GM23338 (cell line): ENCODE measurements around the gene GNG7. TPM values are rescaled to one million over a fixed set of nuclear protein-coding genes. Genes with fewer than 3 reads are reported as not detected.

Experiments
- ATAC-seq: fragments of 200-7000 bp; cut with Tn5 transposase; 3 replicates; pipeline ENCODE4 v1.9.1; 2020
- DNase-seq: peaks from one replicate; pipeline ENCODE4 v3.0.0-alpha.2; 2015; ENCODE audit warnings: low spot score
- H2AFZ ChIP-seq: fragments of 200-600 bp; sonication (generic); 2 replicates; pipeline ENCODE4 v1.8.0; 2016; ENCODE audit warnings: antibody characterized with exemption, mild to moderate bottlenecking, moderate library complexity
- H3F3A ChIP-seq: fragments of 200-600 bp; sonication (generic); replicated peaks from 2 replicates; pipeline ENCODE4 v1.8.0; 2017; ENCODE audit warnings: antibody characterized with exemption, mixed run types, low read depth
- H3K27ac ChIP-seq: fragments of 200-600 bp; sonication (generic); 2 replicates; pipeline ENCODE4 v1.6.1; 2016; ENCODE audit warnings: low read depth
- H3K27me3 ChIP-seq: fragments of 200-600 bp; sonication (generic); 2 replicates; pipeline ENCODE4 v1.8.0; 2016; ENCODE audit warnings: mild to moderate bottlenecking, mixed run types, moderate library complexity; ENCODE audit not compliant: insufficient read depth
- H3K36me3 ChIP-seq: fragments of 200-600 bp; sonication (generic); 2 replicates; pipeline ENCODE4 v1.8.0; 2016; ENCODE audit warnings: mild to moderate bottlenecking; ENCODE audit not compliant: insufficient read depth
- H3K4me1 ChIP-seq: fragments of 200-600 bp; sonication (generic); 2 replicates; pipeline ENCODE4 v1.8.0; 2016; ENCODE audit warnings: mild to moderate bottlenecking, moderate library complexity; ENCODE audit not compliant: insufficient read depth
- H3K4me2 ChIP-seq: fragments of 200-600 bp; sonication (generic); 2 replicates; pipeline ENCODE4 v1.7.1; 2017; ENCODE audit warnings: mixed run types
- H3K4me3 ChIP-seq: fragments of 200-600 bp; sonication (generic); 2 replicates; pipeline ENCODE4 v1.6.1; 2016; ENCODE audit warnings: mixed run types
- H3K79me2 ChIP-seq: fragments of 200-600 bp; sonication (generic); replicated peaks from 2 replicates; pipeline ENCODE4 v1.8.0; 2017; ENCODE audit warnings: mild to moderate bottlenecking; ENCODE audit not compliant: insufficient read depth
- H3K9me2 ChIP-seq: fragments of 200-600 bp; sonication (generic); 2 replicates; pipeline ENCODE4 v1.8.0; 2017; ENCODE audit not compliant: insufficient read depth
- H4K20me1 ChIP-seq: fragments of 200-600 bp; sonication (generic); replicated peaks from 2 replicates; pipeline ENCODE4 v1.8.0; 2017; ENCODE audit warnings: mild to moderate bottlenecking; ENCODE audit not compliant: insufficient read depth
- H3K27ac Mint-ChIP-seq: 2 replicates; pipeline ENCODE4 v1.8.0; 2020; ENCODE audit warnings: inconsistent platforms, mild to moderate bottlenecking, moderate library complexity, mixed read lengths
- H3K27me3 Mint-ChIP-seq: 3 replicates; pipeline ENCODE4 v1.8.0; 2022; ENCODE audit warnings: low read depth, mild to moderate bottlenecking, moderate library complexity, mixed read lengths, inconsistent platforms; ENCODE audit not compliant: insufficient read depth, poor library complexity
- H3K36me3 Mint-ChIP-seq: 3 replicates; pipeline ENCODE4 v1.8.0; 2021; ENCODE audit warnings: low read depth, mild to moderate bottlenecking, inconsistent platforms, moderate library complexity, mixed read lengths
- H3K4me1 Mint-ChIP-seq: 3 replicates; pipeline ENCODE4 v1.8.0; 2020; ENCODE audit warnings: mild to moderate bottlenecking, inconsistent platforms, mixed read lengths
- H3K4me3 Mint-ChIP-seq: 3 replicates; pipeline ENCODE4 v1.8.0; 2021; ENCODE audit warnings: moderate library complexity, mild to moderate bottlenecking, inconsistent platforms, mixed read lengths
- H3K9me3 Mint-ChIP-seq: 3 replicates; pipeline ENCODE4 v1.8.0; 2020; ENCODE audit warnings: moderate library complexity, mild to moderate bottlenecking, inconsistent platforms, mixed read lengths
- EZH2 ChIP-seq: fragments of 200-600 bp; sonication (generic); IDR thresholded peaks from one replicate; pipeline ENCODE4 v1.8.0; 2017; ENCODE audit warnings: antibody characterized with exemption, mild to moderate bottlenecking, low read depth; ENCODE audit not compliant: unreplicated experiment
- JUNB ChIP-seq: IDR thresholded peaks from one replicate; pipeline ENCODE4 v1.6.1; 2016; ENCODE audit warnings: antibody characterized with exemption; ENCODE audit not compliant: unreplicated experiment
- NANOG ChIP-seq: IDR thresholded peaks from 2 replicates; pipeline ENCODE4 v1.6.1; 2016; ENCODE audit warnings: antibody characterized with exemption, borderline replicate concordance
- POLR2AphosphoS5 ChIP-seq: IDR thresholded peaks from 2 replicates; pipeline ENCODE4 v1.6.1; 2016; ENCODE audit warnings: antibody characterized with exemption, low read depth
- ZNF114 ChIP-seq: fragments of 250-450 bp; sonication (Bioruptor Pico); IDR thresholded peaks from 2 replicates; pipeline ENCODE4 v1.5.0; 2020; ENCODE audit warnings: mild to moderate bottlenecking, moderate library complexity
- ZNF331 ChIP-seq: fragments of 250-450 bp; sonication (Bioruptor Pico); IDR thresholded peaks from 2 replicates; pipeline ENCODE4 v1.5.0; 2020; ENCODE audit warnings: low read depth, mild to moderate bottlenecking, moderate library complexity
- polyA plus RNA-seq: library from polyadenylated mRNA; unstranded; fragments of >200 nt; fragmentation: Nextera tagmentation; extraction: Ambion mirVana; gene quantifications from 2 replicates; pipeline ENCODE4 v1.2.1, GENCODE V29; 2016
- total RNA-seq: library from RNA; depleted of rRNA; stranded (reverse); fragments of >200 nt; shearing (Covaris generic); gene quantifications from 2 replicates; pipeline ENCODE4 v1.2.3, GENCODE V29; 2014
- TF ChIP-seq, protein P1 (sequence below), 2 experiments: fragments of 200-600 bp in 1 of 2; sonication (generic) in 1 of 2; conservative IDR thresholded peaks; 2 replicates each; pipeline versions ENCODE4 v1.5.1 to v1.6.1; 2016 to 2017; ENCODE audit warnings: antibody characterized with exemption in 2 of 2, low read depth in 2 of 2, mild to moderate bottlenecking in 2 of 2, moderate library complexity in 1 of 2
- TF ChIP-seq, protein P2 (sequence below): IDR thresholded peaks from 2 replicates; pipeline ENCODE4 v1.6.1; 2016; ENCODE audit warnings: antibody characterized with exemption
- TF ChIP-seq, protein P3 (sequence below): IDR thresholded peaks from one replicate; pipeline ENCODE4 v1.6.1; 2018; ENCODE audit warnings: antibody characterized with exemption; ENCODE audit not compliant: unreplicated experiment

GNG7 gene
- total and polyA plus RNA-seq, 2 experiments from 2014 or later: 5.1 to 5.4 TPM

DNA sequence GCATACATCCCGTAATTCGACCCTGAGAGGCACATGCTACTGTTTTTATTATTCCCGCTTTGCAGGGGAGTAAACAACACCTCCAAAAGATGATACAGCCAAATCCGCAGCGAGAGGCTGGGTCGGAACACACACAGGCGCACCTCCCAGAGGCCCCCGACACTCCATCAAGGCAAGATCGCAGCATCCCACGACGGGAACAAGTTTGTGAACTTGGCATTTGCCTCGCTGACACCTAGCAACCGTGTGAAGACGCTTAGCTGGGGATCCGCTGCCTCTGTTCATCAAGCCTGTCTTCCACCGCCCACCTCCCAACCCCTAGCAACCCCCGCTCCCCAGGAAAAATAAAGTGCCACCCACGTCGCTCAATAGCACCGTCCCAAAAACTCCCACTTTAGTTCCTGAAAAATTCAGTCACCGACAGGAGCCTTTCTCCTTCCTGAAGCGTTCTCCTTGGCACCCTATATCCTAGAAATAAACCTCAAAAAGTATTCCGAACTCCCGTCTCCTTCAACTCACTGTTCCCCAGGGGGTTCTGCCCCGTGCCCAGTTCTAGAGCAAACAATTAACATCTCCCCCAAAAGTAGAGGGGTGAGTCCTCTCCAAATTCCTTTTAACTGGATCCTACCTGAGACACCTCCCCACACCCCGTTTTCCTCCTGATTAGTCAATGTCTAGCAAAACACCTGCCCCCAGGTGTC, 1.7 kb downstream of the GNG7 start:
- Histone ChIP-seq H4K20me1 (peaks cover 3% of the 10 kb centered on the region; the same call in 1 of the 2 replicates), H3K9me2 (peaks cover 6% of the 10 kb centered on the region; the same call in 1 of the 2 replicates), H3F3A (no peaks in the 10 kb centered on the region), H3K27ac (no peak overlapping the region), H3K4me3 (peak overlapping the region; percentile 77), H3K27me3 (peaks cover 27% of the 10 kb centered on the region), H3K79me2 (no peaks in the 10 kb centered on the region), H3K4me2 (peak overlapping the region; percentile 97), H2AFZ (no peak overlapping the region), H3K36me3 (no peaks in the 10 kb centered on the region), H3K4me1 (peaks cover 11% of the 10 kb centered on the region)
- no peaks in the 10 kb centered on the region for H3K9me3 Mint-ChIP-seq
- ATAC-seq: peak; percentile 6; the same call in 2 of the 3 replicates
- peak; percentile 53 for DNase-seq
- peak overlapping the region; percentile 88 for H3K4me3 Mint-ChIP-seq
- TF ChIP-seq NANOG (no peak), ZNF114 (no peak), EZH2 (peak; percentile 12), POLR2AphosphoS5 (no peak), ZNF331 (CRISPR knock-in tag) (no peak), JUNB (no peak)
- TF ChIP-seq, protein P1, sequence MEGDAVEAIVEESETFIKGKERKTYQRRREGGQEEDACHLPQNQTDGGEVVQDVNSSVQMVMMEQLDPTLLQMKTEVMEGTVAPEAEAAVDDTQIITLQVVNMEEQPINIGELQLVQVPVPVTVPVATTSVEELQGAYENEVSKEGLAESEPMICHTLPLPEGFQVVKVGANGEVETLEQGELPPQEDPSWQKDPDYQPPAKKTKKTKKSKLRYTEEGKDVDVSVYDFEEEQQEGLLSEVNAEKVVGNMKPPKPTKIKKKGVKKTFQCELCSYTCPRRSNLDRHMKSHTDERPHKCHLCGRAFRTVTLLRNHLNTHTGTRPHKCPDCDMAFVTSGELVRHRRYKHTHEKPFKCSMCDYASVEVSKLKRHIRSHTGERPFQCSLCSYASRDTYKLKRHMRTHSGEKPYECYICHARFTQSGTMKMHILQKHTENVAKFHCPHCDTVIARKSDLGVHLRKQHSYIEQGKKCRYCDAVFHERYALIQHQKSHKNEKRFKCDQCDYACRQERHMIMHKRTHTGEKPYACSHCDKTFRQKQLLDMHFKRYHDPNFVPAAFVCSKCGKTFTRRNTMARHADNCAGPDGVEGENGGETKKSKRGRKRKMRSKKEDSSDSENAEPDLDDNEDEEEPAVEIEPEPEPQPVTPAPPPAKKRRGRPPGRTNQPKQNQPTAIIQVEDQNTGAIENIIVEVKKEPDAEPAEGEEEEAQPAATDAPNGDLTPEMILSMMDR (conservative IDR thresholded peaks at IDR 0.05; ENCODE audit: low read depth in 2 of 2): no peak
- TF ChIP-seq, protein P2, sequence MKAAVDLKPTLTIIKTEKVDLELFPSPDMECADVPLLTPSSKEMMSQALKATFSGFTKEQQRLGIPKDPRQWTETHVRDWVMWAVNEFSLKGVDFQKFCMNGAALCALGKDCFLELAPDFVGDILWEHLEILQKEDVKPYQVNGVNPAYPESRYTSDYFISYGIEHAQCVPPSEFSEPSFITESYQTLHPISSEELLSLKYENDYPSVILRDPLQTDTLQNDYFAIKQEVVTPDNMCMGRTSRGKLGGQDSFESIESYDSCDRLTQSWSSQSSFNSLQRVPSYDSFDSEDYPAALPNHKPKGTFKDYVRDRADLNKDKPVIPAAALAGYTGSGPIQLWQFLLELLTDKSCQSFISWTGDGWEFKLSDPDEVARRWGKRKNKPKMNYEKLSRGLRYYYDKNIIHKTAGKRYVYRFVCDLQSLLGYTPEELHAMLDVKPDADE: no peak
- TF ChIP-seq, protein P3, sequence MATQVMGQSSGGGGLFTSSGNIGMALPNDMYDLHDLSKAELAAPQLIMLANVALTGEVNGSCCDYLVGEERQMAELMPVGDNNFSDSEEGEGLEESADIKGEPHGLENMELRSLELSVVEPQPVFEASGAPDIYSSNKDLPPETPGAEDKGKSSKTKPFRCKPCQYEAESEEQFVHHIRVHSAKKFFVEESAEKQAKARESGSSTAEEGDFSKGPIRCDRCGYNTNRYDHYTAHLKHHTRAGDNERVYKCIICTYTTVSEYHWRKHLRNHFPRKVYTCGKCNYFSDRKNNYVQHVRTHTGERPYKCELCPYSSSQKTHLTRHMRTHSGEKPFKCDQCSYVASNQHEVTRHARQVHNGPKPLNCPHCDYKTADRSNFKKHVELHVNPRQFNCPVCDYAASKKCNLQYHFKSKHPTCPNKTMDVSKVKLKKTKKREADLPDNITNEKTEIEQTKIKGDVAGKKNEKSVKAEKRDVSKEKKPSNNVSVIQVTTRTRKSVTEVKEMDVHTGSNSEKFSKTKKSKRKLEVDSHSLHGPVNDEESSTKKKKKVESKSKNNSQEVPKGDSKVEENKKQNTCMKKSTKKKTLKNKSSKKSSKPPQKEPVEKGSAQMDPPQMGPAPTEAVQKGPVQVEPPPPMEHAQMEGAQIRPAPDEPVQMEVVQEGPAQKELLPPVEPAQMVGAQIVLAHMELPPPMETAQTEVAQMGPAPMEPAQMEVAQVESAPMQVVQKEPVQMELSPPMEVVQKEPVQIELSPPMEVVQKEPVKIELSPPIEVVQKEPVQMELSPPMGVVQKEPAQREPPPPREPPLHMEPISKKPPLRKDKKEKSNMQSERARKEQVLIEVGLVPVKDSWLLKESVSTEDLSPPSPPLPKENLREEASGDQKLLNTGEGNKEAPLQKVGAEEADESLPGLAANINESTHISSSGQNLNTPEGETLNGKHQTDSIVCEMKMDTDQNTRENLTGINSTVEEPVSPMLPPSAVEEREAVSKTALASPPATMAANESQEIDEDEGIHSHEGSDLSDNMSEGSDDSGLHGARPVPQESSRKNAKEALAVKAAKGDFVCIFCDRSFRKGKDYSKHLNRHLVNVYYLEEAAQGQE: no peak
- no peaks in the 10 kb centered on the region for H3K36me3 Mint-ChIP-seq
- no peak overlapping the region for H3K27ac Mint-ChIP-seq
- peaks cover 9% of the 10 kb centered on the region for H3K4me1 Mint-ChIP-seq
- H3K27me3 Mint-ChIP-seq: peaks cover 33% of the 10 kb centered on the region
